ENCODE measurements around the gene PNPLA7.

PNPLA7 gene

GRCh38 chr9:137438591-137439157 is 111.5 kb downstream of the PNPLA7 start:
- Mint-ChIP-seq H3K4me1 (ENCODE audit: low read depth) (peaks cover 3% of the 10 kb centered on the region), H3K27ac (no peak overlapping the region), H3K9me3 (no peaks in the 10 kb centered on the region), H3K36me3 (ENCODE audit: low read depth) (no peaks in the 10 kb centered on the region), H3K4me3 (no peak overlapping the region), H3K27me3 (ENCODE audit: low read depth) (peaks cover 10% of the 10 kb centered on the region)

- H3K4me3 Mint-ChIP-seq: no peak overlapping the region
Measured at GRCh38 chr9:137437691-137438590, 112.3 kb downstream of the PNPLA7 start.

GRCh38 chr9:137436761-137437600 is 113.2 kb downstream of the PNPLA7 start:
- Mint-ChIP-seq H3K36me3 (ENCODE audit: low read depth) (no peaks in the 10 kb centered on the region), H3K9me3 (no peaks in the 10 kb centered on the region), H3K4me3 (no peak overlapping the region), H3K27ac (no peak overlapping the region), H3K27me3 (ENCODE audit: low read depth) (peaks cover 3% of the 10 kb centered on the region), H3K4me1 (ENCODE audit: low read depth) (peaks cover 2% of the 10 kb centered on the region)

More at GRCh38 chr9:137437691-137438590, 112.3 kb downstream of the PNPLA7 start:
- Mint-ChIP-seq H3K9me3 (no peaks in the 10 kb centered on the region), H3K4me1 (ENCODE audit: low read depth) (peaks cover 3% of the 10 kb centered on the region), H3K27ac (no peak overlapping the region), H3K36me3 (ENCODE audit: low read depth) (no peaks in the 10 kb centered on the region), H3K27me3 (ENCODE audit: low read depth) (peaks cover 7% of the 10 kb centered on the region)

GRCh38 chr9:137435980-137436760 is 114.0 kb downstream of the PNPLA7 start:
- Mint-ChIP-seq H3K9me3 (no peaks in the 10 kb centered on the region), H3K27ac (no peak overlapping the region), H3K36me3 (ENCODE audit: low read depth) (no peaks in the 10 kb centered on the region), H3K4me3 (no peak overlapping the region), H3K27me3 (ENCODE audit: low read depth) (no peaks in the 10 kb centered on the region), H3K4me1 (ENCODE audit: low read depth) (no peaks in the 10 kb centered on the region)

- no peaks in the 10 kb centered on the region for H3K27me3 Mint-ChIP-seq (ENCODE audit: low read depth)
- no peak overlapping the region for H3K4me3 Mint-ChIP-seq
- no peak overlapping the region for H3K27ac Mint-ChIP-seq
- H3K4me1 Mint-ChIP-seq (ENCODE audit: low read depth): no peaks in the 10 kb centered on the region
- no peaks in the 10 kb centered on the region for H3K36me3 Mint-ChIP-seq (ENCODE audit: low read depth)
- H3K9me3 Mint-ChIP-seq: no peaks in the 10 kb centered on the region
Measured at GRCh38 chr9:137435381-137435891, 114.8 kb downstream of the PNPLA7 start.

GRCh38 chr9:137434498-137435380 is 115.5 kb downstream of the PNPLA7 start:
- H3K4me1 Mint-ChIP-seq (ENCODE audit: low read depth): no peaks in the 10 kb centered on the region
- H3K9me3 Mint-ChIP-seq: no peaks in the 10 kb centered on the region
- H3K4me3 Mint-ChIP-seq: no peak overlapping the region
- H3K36me3 Mint-ChIP-seq (ENCODE audit: low read depth): no peaks in the 10 kb centered on the region
- H3K27me3 Mint-ChIP-seq (ENCODE audit: low read depth): no peaks in the 10 kb centered on the region
- no peak overlapping the region for H3K27ac Mint-ChIP-seq

GRCh38 chr9:137433916-137434431 is 116.2 kb downstream of the PNPLA7 start:
- H3K27ac Mint-ChIP-seq: no peak overlapping the region
- no peaks in the 10 kb centered on the region for H3K27me3 Mint-ChIP-seq (ENCODE audit: low read depth)
- H3K4me1 Mint-ChIP-seq (ENCODE audit: low read depth): no peaks in the 10 kb centered on the region
- H3K9me3 Mint-ChIP-seq: no peaks in the 10 kb centered on the region
- H3K4me3 Mint-ChIP-seq: no peak overlapping the region
- H3K36me3 Mint-ChIP-seq (ENCODE audit: low read depth): no peaks in the 10 kb centered on the region

- H3K9me3 Mint-ChIP-seq: no peaks in the 10 kb centered on the region
- H3K4me1 Mint-ChIP-seq (ENCODE audit: low read depth): no peaks in the 10 kb centered on the region
- H3K36me3 Mint-ChIP-seq (ENCODE audit: low read depth): no peaks in the 10 kb centered on the region
- H3K27ac Mint-ChIP-seq: no peak overlapping the region
- H3K4me3 Mint-ChIP-seq: no peak overlapping the region
- no peaks in the 10 kb centered on the region for H3K27me3 Mint-ChIP-seq (ENCODE audit: low read depth)
Measured at GRCh38 chr9:137433349-137433915, 116.8 kb downstream of the PNPLA7 start.

- no peaks in the 10 kb centered on the region for H3K4me1 Mint-ChIP-seq (ENCODE audit: low read depth)
- no peaks in the 10 kb centered on the region for H3K27me3 Mint-ChIP-seq (ENCODE audit: low read depth)
- H3K4me3 Mint-ChIP-seq: no peak overlapping the region
- no peak overlapping the region for H3K27ac Mint-ChIP-seq
- H3K36me3 Mint-ChIP-seq (ENCODE audit: low read depth): no peaks in the 10 kb centered on the region
- H3K9me3 Mint-ChIP-seq: no peaks in the 10 kb centered on the region
Measured at GRCh38 chr9:137432687-137433348, 117.4 kb downstream of the PNPLA7 start.

GRCh38 chr9:137431416-137431931 is 118.7 kb downstream of the PNPLA7 start:
- Mint-ChIP-seq H3K4me1 (ENCODE audit: low read depth) (no peaks in the 10 kb centered on the region), H3K4me3 (no peak overlapping the region), H3K27me3 (ENCODE audit: low read depth) (no peaks in the 10 kb centered on the region), H3K27ac (no peak overlapping the region), H3K9me3 (no peaks in the 10 kb centered on the region), H3K36me3 (ENCODE audit: low read depth) (no peaks in the 10 kb centered on the region)

GRCh38 chr9:137430723-137431415 is 119.3 kb downstream of the PNPLA7 start:
- H3K27me3 Mint-ChIP-seq (ENCODE audit: low read depth): no peaks in the 10 kb centered on the region
- no peak overlapping the region for H3K27ac Mint-ChIP-seq
- no peaks in the 10 kb centered on the region for H3K9me3 Mint-ChIP-seq
- H3K4me1 Mint-ChIP-seq (ENCODE audit: low read depth): no peaks in the 10 kb centered on the region
- no peaks in the 10 kb centered on the region for H3K36me3 Mint-ChIP-seq (ENCODE audit: low read depth)
- H3K4me3 Mint-ChIP-seq: no peak overlapping the region
